ENCODE measurements around the gene ANAPC13.

GRCh38 chr3:134464064-134464688 is 21.6 kb downstream of the ANAPC13 start:
- no peak for TF ChIP-seq CTCF (conservative IDR thresholded peaks at IDR 0.05; ENCODE audit: low read depth, low read length)
- no peak for TF ChIP-seq ELK1 (IDR thresholded peaks at IDR 0.05; ENCODE audit: borderline replicate concordance, low read depth, low read length)
- TF ChIP-seq POLR2A (IDR thresholded peaks at IDR 0.05; ENCODE audit: low read depth, low read length) = no peak
- no peak for TF ChIP-seq USF2 (IDR thresholded peaks at IDR 0.05; ENCODE audit: low read depth, low read length)
- peak; percentile 34 for TF ChIP-seq RAD21 (IDR thresholded peaks at IDR 0.05; ENCODE audit: low read length)
- TF ChIP-seq RCOR1 (IDR thresholded peaks at IDR 0.05; ENCODE audit: insufficient replicate concordance, low read length) = no peak
- TF ChIP-seq MAZ (IDR thresholded peaks at IDR 0.05; ENCODE audit: borderline replicate concordance, low read depth, low read length) = peak; percentile 95
- TF ChIP-seq MXI1 (IDR thresholded peaks at IDR 0.05; ENCODE audit: borderline replicate concordance, low read depth, low read length) = 0 out of 2 replicates have a peak, but pooled peaks have one; percentile 29
- TF ChIP-seq RFX5 (IDR thresholded peaks at IDR 0.05; ENCODE audit: low read depth, low read length) = no peak
- peak; percentile 55; the same call in 1 of the 2 replicates for TF ChIP-seq MAFK (IDR thresholded peaks at IDR 0.05; ENCODE audit: low read depth, low read length)
- TF ChIP-seq CEBPB (IDR thresholded peaks at IDR 0.05; ENCODE audit: low read depth, low read length) = 0 out of 2 replicates have a peak, but pooled peaks have one; percentile 33
- TF ChIP-seq CHD1 (IDR thresholded peaks at IDR 0.05; ENCODE audit: low read depth, low read length) = 0 out of 2 replicates have a peak, but pooled peaks have one; percentile 44
- no peak for TF ChIP-seq SMC3 (IDR thresholded peaks at IDR 0.05; ENCODE audit: low read depth, low read length)

All from IMR-90 (cell line).